HepG2 (cell line): ENCODE results near the gene SIRT7. TPM values are rescaled to one million over a fixed set of nuclear protein-coding genes. Genes with fewer than 3 reads are reported as not detected.

Source experiments
- BRF2 ChIP-seq: sonication (generic); formaldehyde crosslinking; IDR thresholded peaks from 2 replicates; pipeline ENCODE4 v1.8.1; 2022; ENCODE audit warnings: mild to moderate bottlenecking, missing genetic modification reagents
- CREBL2 ChIP-seq: sonication (generic); formaldehyde crosslinking; IDR thresholded peaks from 2 replicates; pipeline ENCODE4 v1.8.1; 2023; ENCODE audit warnings: missing genetic modification reagents, mild to moderate bottlenecking, borderline replicate concordance
- HNF4G ChIP-seq, 2 experiments: sonication (generic) in 1 of 2; formaldehyde crosslinking in 1 of 2; IDR thresholded peaks; 2 replicates each; pipeline versions ENCODE4 v1.4.0 to v1.6.1; 2011 to 2020; ENCODE audit warnings: borderline replicate concordance in 2 of 2, low read depth in 2 of 2, mild to moderate bottlenecking in 2 of 2, low read length in 1 of 2, missing genetic modification reagents in 1 of 2, moderate library complexity in 1 of 2
- HOXA3 ChIP-seq: sonication (generic); formaldehyde crosslinking; IDR thresholded peaks from 2 replicates; pipeline ENCODE4 v1.5.0; 2020; ENCODE audit warnings: missing genetic modification reagents
- JUND ChIP-seq: sonication (generic); formaldehyde crosslinking; IDR thresholded peaks from 2 replicates; pipeline ENCODE4 v1.8.0; 2022; ENCODE audit warnings: mild to moderate bottlenecking, missing genetic modification reagents
- KLF16 ChIP-seq, 2 experiments: sonication (generic) in 1 of 2; formaldehyde crosslinking in 1 of 2; IDR thresholded peaks; 2 replicates each; pipeline versions ENCODE4 v1.6.1 to v1.8.0; 2016 to 2023; ENCODE audit warnings: missing genetic modification reagents in 2 of 2, missing compliant biosample characterization in 1 of 2
- NCOA1 ChIP-seq: sonication (generic); formaldehyde crosslinking; IDR thresholded peaks from 2 replicates; pipeline ENCODE4 v1.9.0; 2021; ENCODE audit warnings: missing genetic modification reagents
- NKX3-1 ChIP-seq: sonication (generic); formaldehyde crosslinking; IDR thresholded peaks from 2 replicates; pipeline ENCODE4 v1.5.0; 2020; ENCODE audit warnings: missing genetic modification reagents
- RFXANK ChIP-seq: IDR thresholded peaks from 2 replicates; pipeline ENCODE4 v1.6.1; 2016
- SP4 ChIP-seq: sonication (generic); formaldehyde crosslinking; IDR thresholded peaks from 2 replicates; pipeline ENCODE4 v1.8.1; 2023; ENCODE audit warnings: mild to moderate bottlenecking, missing genetic modification reagents
- YY1 ChIP-seq: IDR thresholded peaks from 2 replicates; pipeline ENCODE4 v1.6.1; 2011; ENCODE audit warnings: low read length, low read depth, moderate library complexity, mild to moderate bottlenecking; ENCODE audit not compliant: insufficient read depth, insufficient replicate concordance
- ZNF235 ChIP-seq: sonication (generic); formaldehyde crosslinking; IDR thresholded peaks from 2 replicates; pipeline ENCODE4 v1.8.1; 2023; ENCODE audit warnings: mild to moderate bottlenecking, missing genetic modification reagents, borderline replicate concordance
- ZNF34 ChIP-seq: sonication (generic); formaldehyde crosslinking; IDR thresholded peaks from 2 replicates; pipeline ENCODE4 v1.4.0; 2020; ENCODE audit warnings: mild to moderate bottlenecking, missing genetic modification reagents, borderline replicate concordance
- ZNF615 ChIP-seq: sonication (generic); formaldehyde crosslinking; IDR thresholded peaks from 2 replicates; pipeline ENCODE4 v1.5.0; 2020; ENCODE audit warnings: mild to moderate bottlenecking, missing genetic modification reagents, borderline replicate concordance
- ZNF720 ChIP-seq: sonication (generic); formaldehyde crosslinking; IDR thresholded peaks from 2 replicates; pipeline ENCODE4 v1.4.0; 2020; ENCODE audit warnings: missing genetic modification reagents
- ZNF724P ChIP-seq: sonication (generic); formaldehyde crosslinking; IDR thresholded peaks from 2 replicates; pipeline ENCODE4 v1.8.0; 2022; ENCODE audit warnings: missing genetic modification reagents, borderline replicate concordance
- polyA plus RNA-seq, 8 experiments: library from polyadenylated mRNA; depleted of rRNA in 3 of 8; stranded (reverse) in 7 of 8; unstranded in 1 of 8; fragments of >200 nt; fragmentation: Illumina TruSeq in 4 of 8; extraction: Trizol in 4 of 8; gene quantifications; 2 replicates each; pipeline versions ENCODE4 v1.2.1 to v1.2.3, GENCODE V29; 2011 to 2016; ENCODE audit warnings: low read depth in 4 of 8, missing spikeins in 1 of 8, mixed read lengths in 1 of 8; ENCODE audit not compliant: insufficient read depth in 1 of 8
- total RNA-seq, 5 experiments: library from RNA; depleted of rRNA; stranded (reverse); fragments of >200 nt; fragmentation: Illumina TruSeq; extraction: Trizol; gene quantifications; 2 replicates each; pipeline ENCODE4 v1.2.3, GENCODE V29; 2016; ENCODE audit warnings: low read depth in 1 of 5

The SIRT7 gene
- total and polyA plus RNA-seq, 2 of the 13 experiments (the other 11 are each of a cell fraction or from before 2014, with no cell fraction given): 8.3 to 24.8 TPM

GRCh38 chr17:81902023-81902652 lies 15.8 kb downstream of the SIRT7 start, which contains the start of gene NPB (continued):
- TF ChIP-seq CREBL2: 0 out of 2 replicates have a peak, but pooled peaks have one; percentile 28
- 0 out of 2 replicates have a peak, but pooled peaks have one; percentile 10 for TF ChIP-seq ZNF235 (CRISPR knock-in tag)
- TF ChIP-seq ZNF720 (CRISPR knock-in tag): no peak
- 0 out of 2 replicates have a peak, but pooled peaks have one; percentile 43 for TF ChIP-seq ZNF615 (CRISPR knock-in tag)
- 0 out of 2 replicates have a peak, but pooled peaks have one; percentile 3 for TF ChIP-seq SP4 (CRISPR knock-in tag)
- TF ChIP-seq JUND (CRISPR knock-in tag): peak; percentile 39; the same call in 1 of the 2 replicates
- TF ChIP-seq BRF2: 0 out of 2 replicates have a peak, but pooled peaks have one; percentile 52
- TF ChIP-seq RFXANK: no peak
- TF ChIP-seq KLF16 (CRISPR knock-in tag; IDR thresholded peaks at IDR 0.05): 0 out of 4 replicates have a peak, but pooled peaks of 1 of the 2 experiments have one; percentile 32
- TF ChIP-seq YY1: peak; percentile 47
- TF ChIP-seq ZNF724P: peak; percentile 94; the same call in 1 of the 2 replicates
- TF ChIP-seq HOXA3 (CRISPR knock-in tag): peak; percentile 35; the same call in 1 of the 2 replicates
- peak; percentile 87; the same call in 1 of the 2 replicates for TF ChIP-seq ZNF34 (CRISPR knock-in tag)
- TF ChIP-seq NKX3-1 (CRISPR knock-in tag): peak; percentile 77; the same call in 1 of the 2 replicates
- TF ChIP-seq NCOA1 (CRISPR knock-in tag): no peak
- TF ChIP-seq HNF4G (IDR thresholded peaks at IDR 0.05; ENCODE audit: borderline replicate concordance, low read depth, low read length): no peak
- peak; percentile 48; the same call in 1 of the 2 replicates for TF ChIP-seq HNF4G (CRISPR knock-in tag; IDR thresholded peaks at IDR 0.05; ENCODE audit: borderline replicate concordance, low read depth)
